ENCODE measurements around the gene HOTAIR. TPM values are rescaled to one million over a fixed set of nuclear protein-coding genes. Genes with fewer than 3 reads are reported as not detected.
A peak's percentile ranks its signal among the peaks of the same experiment; 100 is the strongest.

HOTAIR gene
- total RNA-seq: not detected

DNA sequence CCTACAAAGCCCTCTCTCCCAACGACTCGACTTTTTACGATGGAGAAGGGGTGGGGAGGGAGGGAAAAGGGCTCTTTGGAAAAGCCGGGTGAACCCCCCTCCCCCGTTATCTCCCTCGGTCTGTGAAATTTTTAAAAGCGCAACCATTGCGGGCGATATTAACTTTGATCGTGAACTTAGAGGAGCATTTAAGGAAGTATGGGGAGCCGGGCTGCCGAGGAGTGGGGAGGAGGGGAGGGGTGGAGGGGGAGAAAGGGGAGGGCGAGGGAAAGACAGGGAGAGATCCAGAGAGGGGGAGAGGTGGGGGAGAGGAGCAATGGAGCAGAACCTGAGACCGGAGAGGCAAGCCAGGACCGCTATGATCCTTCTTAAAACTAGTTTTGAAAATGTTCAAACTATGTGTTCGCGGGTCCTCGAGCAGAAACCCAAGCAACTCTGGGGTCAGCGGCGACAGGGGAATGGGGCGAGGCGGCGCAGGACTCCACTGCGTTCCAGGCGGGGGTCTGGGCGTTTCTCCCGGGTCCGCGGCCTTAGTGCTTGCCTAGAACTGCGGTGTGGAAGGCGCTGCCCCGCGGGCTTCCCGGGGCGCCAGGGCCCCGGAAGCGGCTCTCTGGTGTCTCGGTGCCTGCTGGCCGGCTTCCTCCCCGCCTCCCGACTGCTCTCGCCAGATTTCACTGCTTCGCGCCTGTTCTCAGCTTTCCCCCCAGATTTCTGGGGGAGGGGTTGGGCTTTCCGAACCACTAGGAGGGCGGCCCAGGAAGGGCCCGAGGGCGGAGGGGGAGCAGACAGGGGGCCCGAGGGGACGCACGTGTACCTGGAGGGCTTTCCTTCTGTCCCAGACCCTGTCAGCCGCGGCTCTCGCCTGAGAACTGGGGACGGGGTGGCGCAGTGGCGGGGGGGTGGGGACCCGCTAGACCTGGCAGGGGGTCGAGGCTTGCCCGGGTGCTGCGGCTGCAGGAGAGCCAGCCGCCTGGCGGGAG, at the start of gene HOTAIR:
Gene HOTAIR (minus strand): TSS at position 871 of the 980 bp plus-strand sequence.
- H3K36me3 Mint-ChIP-seq (ENCODE audit: insufficient read depth): no peaks in the 10 kb centered on the region
- H3K27me3 Mint-ChIP-seq (ENCODE audit: low read depth): peaks cover 90% of the 10 kb centered on the region
- H3K4me1 Mint-ChIP-seq (ENCODE audit: low read depth): peaks cover 19% of the 10 kb centered on the region
- peaks cover 6% of the 10 kb centered on the region for H3K9me3 Mint-ChIP-seq
- ATAC-seq: peak in 1 of 2 donors; percentile 65
- H3K4me3 Mint-ChIP-seq: peak within 1 kb of the TSS; percentile 60
- DNase-seq: no peak

DNA sequence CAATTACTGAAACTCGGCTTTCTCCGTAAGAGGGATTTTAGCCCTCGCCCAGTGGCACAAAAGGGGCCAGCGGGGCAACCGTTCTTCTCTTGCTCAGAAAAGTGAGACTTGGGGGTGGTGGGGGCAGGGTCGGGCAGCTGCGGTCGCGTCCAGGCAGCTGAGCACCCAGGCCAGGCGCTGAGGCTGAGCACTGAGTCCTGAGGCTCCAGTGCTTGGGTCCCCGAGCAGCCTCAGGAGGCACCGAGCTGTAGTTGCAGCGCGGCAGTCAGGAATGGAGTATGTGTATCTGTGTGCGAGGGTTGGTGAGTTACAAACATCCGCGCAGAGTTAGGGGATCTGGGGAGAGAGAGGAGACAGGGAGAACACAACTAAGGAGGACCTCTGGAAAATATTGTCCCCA, 49.4 kb upstream of the HOTAIR start:
- Mint-ChIP-seq H3K9me3 (no peaks in the 10 kb centered on the region), H3K36me3 (ENCODE audit: insufficient read depth) (no peaks in the 10 kb centered on the region), H3K4me3 (no peak overlapping the region), H3K27me3 (ENCODE audit: low read depth) (peaks cover 76% of the 10 kb centered on the region), H3K4me1 (ENCODE audit: low read depth) (peaks cover 9% of the 10 kb centered on the region)
- no peak for ATAC-seq
- no peak for DNase-seq

DNA sequence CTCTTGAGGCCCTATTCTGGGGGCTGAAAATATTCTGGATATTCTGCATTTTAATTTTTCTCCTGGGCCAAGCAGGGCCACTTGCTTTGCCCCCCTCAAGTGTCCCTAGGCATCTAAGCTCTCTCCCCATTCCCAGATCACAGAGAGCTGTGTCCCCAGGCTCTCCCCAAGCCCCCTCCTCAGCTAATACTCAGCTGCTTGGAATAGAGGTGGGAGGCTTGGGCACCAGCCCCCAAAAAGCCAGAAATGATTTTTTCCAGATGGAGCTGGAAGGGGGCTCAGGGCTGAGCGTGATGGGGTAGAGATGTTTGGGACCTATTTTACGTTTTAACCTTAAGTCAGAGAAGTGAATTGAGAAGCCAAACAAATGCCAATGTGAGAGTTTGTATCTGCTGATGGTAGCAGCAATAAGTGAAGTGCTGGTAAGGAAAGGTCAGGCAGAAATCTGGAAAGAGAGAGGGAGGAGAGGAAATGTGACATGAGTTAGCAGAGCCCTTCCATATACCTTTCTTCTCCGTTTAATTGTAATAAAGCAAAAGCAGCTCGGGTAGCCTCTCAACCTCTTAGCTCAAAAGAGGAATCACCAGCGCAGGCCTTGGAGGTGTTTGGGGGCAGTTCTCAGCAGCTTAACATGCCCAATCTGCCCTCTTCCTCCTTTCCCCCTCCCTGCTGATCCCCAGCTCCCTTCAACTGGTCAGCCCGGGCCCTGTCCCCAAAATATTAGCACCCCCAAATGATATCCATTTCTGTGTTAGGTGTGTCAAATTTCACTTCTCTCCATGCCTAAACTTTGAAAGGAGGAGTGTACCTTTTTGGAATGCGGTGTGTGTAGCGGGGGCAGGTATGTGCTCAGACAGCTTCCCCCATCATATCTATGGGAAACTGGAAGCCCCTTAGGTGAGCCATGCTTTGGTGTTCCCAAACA, 48.5 kb upstream of the HOTAIR start:
- H3K36me3 Mint-ChIP-seq (ENCODE audit: insufficient read depth): no peaks in the 10 kb centered on the region
- no peak overlapping the region for H3K4me3 Mint-ChIP-seq
- peaks cover 73% of the 10 kb centered on the region for H3K27me3 Mint-ChIP-seq (ENCODE audit: low read depth)
- peaks cover 6% of the 10 kb centered on the region for H3K4me1 Mint-ChIP-seq (ENCODE audit: low read depth)
- H3K9me3 Mint-ChIP-seq: no peaks in the 10 kb centered on the region
- no peak for DNase-seq
- no peak for ATAC-seq

DNA sequence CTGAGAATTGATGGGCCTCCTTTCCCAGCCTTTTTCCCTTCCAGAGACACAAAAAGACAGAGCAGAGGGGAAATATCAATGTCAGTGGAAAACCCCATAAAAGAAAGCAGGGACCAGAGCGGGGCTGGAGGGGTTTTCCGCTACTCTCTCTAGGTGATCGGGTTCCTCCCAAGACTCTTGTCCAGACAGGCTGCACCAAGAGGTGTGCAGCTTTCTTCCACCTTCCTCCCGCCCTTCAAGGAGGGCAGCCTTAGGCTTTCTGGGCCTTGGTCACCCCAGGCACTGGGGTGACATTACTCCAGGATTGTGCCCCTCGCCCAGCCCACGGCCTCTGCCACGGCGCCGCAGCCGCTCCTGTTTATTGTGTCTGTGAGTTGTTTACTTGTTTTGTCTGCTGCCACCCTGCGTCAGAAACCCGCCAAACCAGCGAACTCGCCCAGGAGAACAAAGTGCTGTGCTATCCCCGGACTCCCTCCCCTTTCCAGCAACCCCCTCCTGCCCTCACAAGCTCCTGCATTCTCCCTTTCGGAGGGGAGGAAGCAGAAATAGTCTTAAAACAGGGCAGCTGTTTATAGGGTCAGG, 46.8 kb upstream of the HOTAIR start:
- H3K27me3 Mint-ChIP-seq (ENCODE audit: low read depth): peaks cover 65% of the 10 kb centered on the region
- H3K36me3 Mint-ChIP-seq (ENCODE audit: insufficient read depth): no peaks in the 10 kb centered on the region
- no peak for DNase-seq
- H3K4me3 Mint-ChIP-seq: no peak overlapping the region
- no peak for ATAC-seq
- no peaks in the 10 kb centered on the region for H3K9me3 Mint-ChIP-seq
- H3K4me1 Mint-ChIP-seq (ENCODE audit: low read depth): peaks cover 8% of the 10 kb centered on the region

DNA sequence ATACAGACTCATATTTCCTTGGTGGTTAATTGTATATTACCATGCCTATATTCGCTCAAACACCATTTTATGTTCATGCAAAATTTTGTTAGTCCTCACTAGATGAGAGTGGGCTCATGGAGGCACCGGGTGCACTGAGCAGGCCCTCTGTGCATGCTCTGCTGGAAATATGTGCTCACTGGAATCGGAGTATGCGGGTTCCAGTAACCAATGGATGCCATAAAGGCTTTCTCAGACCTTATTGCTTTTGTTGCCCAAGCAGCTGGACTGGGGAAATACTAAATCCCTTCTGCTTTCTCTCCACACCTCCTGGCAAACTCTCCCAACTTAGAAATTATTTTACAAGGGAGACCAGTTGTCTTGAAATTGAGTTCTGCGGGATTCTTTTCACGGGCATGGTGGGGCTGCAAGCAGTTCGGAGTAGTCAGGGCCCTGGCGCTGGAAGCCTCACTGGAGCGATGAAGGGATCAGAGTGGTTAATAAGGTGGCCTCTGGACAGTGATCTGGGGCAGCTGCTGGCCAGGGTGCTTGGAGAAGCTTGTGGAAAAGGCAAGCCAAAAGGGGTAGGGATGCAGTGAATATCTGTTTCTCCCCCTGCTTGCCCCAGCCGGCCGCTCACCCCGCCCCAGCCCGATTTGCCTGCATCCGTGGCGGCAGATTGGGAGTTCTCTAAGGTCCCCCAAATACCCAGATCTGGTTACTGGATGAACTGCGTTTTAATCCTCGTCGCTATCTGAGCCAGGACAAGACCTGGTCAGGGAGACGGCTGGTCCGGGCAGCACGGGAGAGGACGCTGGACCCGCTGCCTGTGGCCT, 46.0 kb upstream of the HOTAIR start:
- Mint-ChIP-seq H3K9me3 (no peaks in the 10 kb centered on the region), H3K4me3 (no peak overlapping the region), H3K36me3 (ENCODE audit: insufficient read depth) (no peaks in the 10 kb centered on the region), H3K27me3 (ENCODE audit: low read depth) (peaks cover 64% of the 10 kb centered on the region), H3K4me1 (ENCODE audit: low read depth) (peaks cover 8% of the 10 kb centered on the region)
- ATAC-seq (no peak), DNase-seq (no peak)

DNA sequence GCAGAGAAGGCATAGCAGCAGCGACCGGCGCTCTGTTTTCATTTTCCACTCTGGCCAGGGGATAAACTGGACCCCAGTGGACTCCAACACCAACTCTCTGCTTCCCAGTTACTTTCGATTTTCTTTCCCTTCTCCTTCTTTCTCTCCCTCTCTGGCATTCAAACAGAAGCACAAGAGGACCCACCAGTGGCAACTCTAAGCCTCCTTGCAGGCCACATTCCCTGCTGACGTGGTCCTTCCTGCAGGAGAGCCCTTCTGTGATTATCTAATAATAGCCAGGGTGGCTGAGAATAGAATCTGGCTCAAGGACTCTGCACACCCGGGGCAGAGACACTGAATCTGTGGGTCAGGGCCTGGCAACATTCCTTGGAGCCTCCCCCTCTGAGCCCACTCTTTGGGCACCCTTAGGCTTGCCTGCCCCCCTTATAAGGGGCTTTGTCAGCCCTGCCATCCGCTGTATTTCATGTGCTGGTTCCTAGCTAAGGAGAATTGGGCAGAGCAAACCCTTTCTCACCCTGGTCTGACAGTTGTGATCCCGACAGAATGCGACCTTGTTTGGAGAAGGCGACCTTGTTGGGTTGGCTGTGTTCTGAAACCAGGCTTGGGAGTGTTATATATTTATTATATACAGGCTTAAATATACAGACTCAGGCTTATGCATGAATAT, 45.3 kb upstream of the HOTAIR start:
- H3K4me3 Mint-ChIP-seq: peak overlapping the region; percentile 11
- no peaks in the 10 kb centered on the region for H3K9me3 Mint-ChIP-seq
- no peaks in the 10 kb centered on the region for H3K36me3 Mint-ChIP-seq (ENCODE audit: insufficient read depth)
- DNase-seq (no peak), ATAC-seq (no peak)
- H3K4me1 Mint-ChIP-seq (ENCODE audit: low read depth): peaks cover 8% of the 10 kb centered on the region
- peaks cover 68% of the 10 kb centered on the region for H3K27me3 Mint-ChIP-seq (ENCODE audit: low read depth)

DNA sequence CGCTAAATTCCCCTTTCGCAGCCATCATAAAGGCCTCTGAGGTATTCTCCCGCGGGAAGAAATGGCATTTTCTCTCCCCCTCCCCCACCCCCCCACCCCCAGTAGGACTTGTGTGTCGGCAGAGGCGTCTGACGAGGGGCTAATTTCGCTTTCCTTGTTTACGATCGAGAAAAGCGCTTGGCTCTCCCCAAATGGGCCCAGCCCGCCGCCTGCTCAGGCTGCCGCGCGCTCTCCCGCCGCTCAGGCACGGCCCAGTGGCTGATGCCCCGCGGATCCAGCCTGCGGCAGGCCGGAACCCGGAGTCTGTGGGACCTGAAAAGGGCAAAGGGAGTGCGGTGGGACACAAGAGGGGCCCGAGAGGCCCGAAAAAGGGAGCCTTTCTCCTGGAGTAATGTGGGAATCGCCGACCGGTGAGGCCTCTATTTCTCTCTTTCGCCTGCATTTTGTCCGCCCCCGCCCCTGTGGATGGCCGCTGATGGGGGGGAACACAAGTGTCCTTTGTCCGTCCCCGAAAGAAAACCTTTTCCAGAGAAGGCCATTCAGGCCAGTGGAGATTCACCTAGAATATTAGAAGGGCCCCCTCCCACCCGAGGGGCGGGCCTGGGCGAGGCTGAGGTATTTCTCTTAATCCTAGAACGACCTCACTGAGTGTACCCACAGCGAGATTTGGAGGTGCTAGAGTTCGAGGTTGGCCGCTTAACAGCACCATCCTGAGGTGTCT, 44.5 kb upstream of the HOTAIR start:
- ATAC-seq: no peak
- Mint-ChIP-seq H3K9me3 (no peaks in the 10 kb centered on the region), H3K4me3 (no peak overlapping the region), H3K36me3 (ENCODE audit: insufficient read depth) (no peaks in the 10 kb centered on the region), H3K4me1 (ENCODE audit: low read depth) (peaks cover 11% of the 10 kb centered on the region), H3K27me3 (ENCODE audit: low read depth) (peaks cover 74% of the 10 kb centered on the region)
- no peak for DNase-seq

DNA sequence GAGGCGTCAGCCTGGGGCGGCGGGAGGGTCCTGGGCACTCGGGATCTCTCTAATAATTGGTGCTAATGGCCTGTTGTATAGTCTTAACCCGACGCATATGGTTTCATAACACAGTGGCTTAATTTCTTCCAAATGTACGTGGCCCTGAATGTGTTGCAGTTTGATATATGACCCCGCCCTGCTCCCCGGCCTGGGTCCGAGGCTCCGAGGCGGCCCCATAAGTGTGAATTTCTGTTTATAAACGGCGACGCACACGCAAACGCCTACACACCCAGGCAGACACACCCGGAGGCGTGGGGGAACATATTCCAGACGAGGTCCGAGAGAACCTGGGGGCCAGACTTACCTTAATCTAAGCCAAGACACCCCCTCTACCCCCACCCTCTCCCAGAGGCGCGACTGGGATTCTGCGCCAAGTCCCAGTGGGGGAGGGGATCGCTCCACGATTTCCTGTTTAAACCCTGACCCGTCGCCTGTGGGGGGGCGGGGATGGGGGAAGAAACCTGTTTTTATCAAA, 43.8 kb upstream of the HOTAIR start:
- H3K4me3 Mint-ChIP-seq: no peak overlapping the region
- H3K4me1 Mint-ChIP-seq (ENCODE audit: low read depth): peaks cover 11% of the 10 kb centered on the region
- no peak for ATAC-seq
- peaks cover 75% of the 10 kb centered on the region for H3K27me3 Mint-ChIP-seq (ENCODE audit: low read depth)
- no peaks in the 10 kb centered on the region for H3K9me3 Mint-ChIP-seq
- no peaks in the 10 kb centered on the region for H3K36me3 Mint-ChIP-seq (ENCODE audit: insufficient read depth)
- DNase-seq: no peak

DNA sequence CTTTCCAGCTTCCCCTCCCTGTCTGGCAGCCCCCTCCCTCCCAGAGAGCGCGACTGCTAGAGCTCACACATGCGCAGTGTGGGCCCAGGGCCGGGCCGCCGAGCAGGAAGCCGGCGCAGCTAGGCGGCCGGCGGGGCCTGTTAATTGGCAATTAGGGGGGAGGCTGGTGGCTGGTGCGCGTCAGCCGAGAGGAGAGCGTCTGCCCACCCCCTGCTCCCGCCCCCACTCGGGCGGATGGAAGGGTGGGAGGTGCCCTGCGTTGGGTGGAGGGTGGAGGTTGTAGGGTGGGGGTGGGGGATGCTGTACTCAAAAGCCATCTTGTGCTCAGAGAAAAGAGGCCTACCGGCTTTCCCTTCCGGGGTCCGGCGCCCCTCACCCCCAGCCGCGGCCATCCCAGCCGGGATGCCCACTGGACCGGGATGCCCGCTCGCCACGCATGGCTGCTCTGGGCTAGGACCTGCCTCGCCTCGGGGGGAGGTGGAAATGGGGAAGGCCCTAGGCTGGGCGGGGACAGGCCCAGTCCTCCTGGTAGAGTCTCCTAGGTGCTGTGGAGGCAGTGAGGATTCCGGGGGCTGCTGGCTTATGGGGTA, 43.2 kb upstream of the HOTAIR start:
- ATAC-seq (peak; percentile 87 to 90), DNase-seq (peak; percentile 57)
- Mint-ChIP-seq H3K36me3 (ENCODE audit: insufficient read depth) (no peaks in the 10 kb centered on the region), H3K9me3 (no peaks in the 10 kb centered on the region), H3K4me1 (ENCODE audit: low read depth) (peaks cover 11% of the 10 kb centered on the region), H3K4me3 (peak overlapping the region; percentile 75), H3K27me3 (ENCODE audit: low read depth) (peaks cover 76% of the 10 kb centered on the region)

DNA sequence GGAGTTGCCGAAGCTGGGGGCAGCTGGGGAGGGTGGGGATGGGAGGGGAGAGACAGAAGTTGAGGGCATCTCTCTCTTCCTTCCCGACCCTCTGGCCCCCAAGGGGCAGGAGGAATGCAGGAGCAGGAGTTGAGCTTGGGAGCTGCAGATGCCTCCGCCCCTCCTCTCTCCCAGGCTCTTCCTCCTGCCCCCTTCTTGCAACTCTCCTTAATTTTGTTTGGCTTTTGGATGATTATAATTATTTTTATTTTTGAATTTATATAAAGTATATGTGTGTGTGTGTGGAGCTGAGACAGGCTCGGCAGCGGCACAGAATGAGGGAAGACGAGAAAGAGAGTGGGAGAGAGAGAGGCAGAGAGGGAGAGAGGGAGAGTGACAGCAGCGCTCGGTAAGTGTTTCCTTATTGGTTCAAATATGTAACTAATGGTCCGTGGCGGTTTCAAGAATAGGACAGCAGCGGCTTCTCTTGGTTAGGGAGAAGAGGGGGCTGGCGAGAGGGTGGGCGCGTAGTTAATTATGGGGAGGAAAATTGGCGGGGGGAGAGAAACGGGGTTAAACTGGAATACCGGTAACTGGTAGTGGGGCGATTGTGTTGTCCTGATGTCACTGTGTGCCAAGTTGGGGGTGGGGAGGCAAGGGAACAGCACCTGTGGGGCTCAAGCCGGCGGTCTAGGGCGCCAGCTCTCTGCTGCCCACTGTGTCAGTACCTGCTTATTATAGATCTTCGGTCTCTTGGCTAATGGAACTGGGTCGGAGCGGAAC, 42.5 kb upstream of the HOTAIR start:
- Mint-ChIP-seq H3K4me1 (ENCODE audit: low read depth) (peaks cover 11% of the 10 kb centered on the region), H3K4me3 (peak overlapping the region; percentile 75), H3K27me3 (ENCODE audit: low read depth) (peaks cover 79% of the 10 kb centered on the region), H3K9me3 (no peaks in the 10 kb centered on the region), H3K36me3 (ENCODE audit: insufficient read depth) (no peaks in the 10 kb centered on the region)
- DNase-seq (no peak), ATAC-seq (peak; percentile 33 to 46)

DNA sequence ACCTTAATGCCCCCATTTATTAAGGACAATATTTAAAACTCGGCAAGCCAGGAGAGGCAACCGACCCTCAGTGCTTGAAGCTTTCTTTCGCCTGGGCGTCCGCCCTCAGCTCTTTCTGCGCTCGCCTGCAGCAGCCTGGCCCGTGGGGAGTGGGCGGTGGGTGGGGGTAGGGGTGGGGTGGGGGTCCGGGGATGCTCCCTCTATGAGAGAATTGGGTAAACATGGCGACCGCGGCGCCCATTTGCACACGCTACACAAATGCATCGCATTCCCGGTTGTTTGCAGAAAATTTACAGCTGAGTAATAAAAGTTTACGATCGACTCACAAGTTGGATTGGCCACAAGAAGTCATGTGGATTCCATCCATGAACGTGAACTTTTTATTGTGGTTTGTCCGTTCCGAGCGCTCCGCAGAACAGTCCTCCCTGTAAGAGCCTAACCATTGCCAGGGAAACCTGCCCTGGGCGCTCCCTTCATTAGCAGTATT, 41.8 kb upstream of the HOTAIR start:
- Mint-ChIP-seq H3K27me3 (ENCODE audit: low read depth) (peaks cover 78% of the 10 kb centered on the region), H3K4me3 (no peak overlapping the region), H3K4me1 (ENCODE audit: low read depth) (peaks cover 12% of the 10 kb centered on the region), H3K9me3 (no peaks in the 10 kb centered on the region), H3K36me3 (ENCODE audit: insufficient read depth) (no peaks in the 10 kb centered on the region)
- ATAC-seq (no peak), DNase-seq (no peak)
